PC-3 (cell line): ENCODE results near the gene ANK2. TPM values are rescaled to one million over a fixed set of nuclear protein-coding genes. Genes with fewer than 3 reads are reported as not detected.
"Not testable (repeated sequence)": the region's sequence is repeated elsewhere in the genome, so short reads cannot be mapped to it uniquely, and the experiment has no call there.

Experiments
- ATAC-seq: fragments of 200-7000 bp; cut with Tn5 transposase; 2 replicates; pipeline ENCODE4 v1.9.1; 2020; ENCODE audit warnings: mild to moderate bottlenecking, moderate library complexity
- BruUV-seq: library from RNA; stranded (reverse); fragments of 400-500 nt; replicated peaks from 2 replicates; lab custom pipeline; 2021; lab: Mats Ljungman, UMichigan
- CTCF ChIA-PET: fragments of 300-600 bp; sonication (Branson Sonifier 250); formaldehyde crosslinking; loops from one replicate; lab custom pipeline; 2022; ENCODE audit warnings: antibody characterized with exemption; lab: Charles Lee
- POLR2A ChIA-PET: fragments of 300-600 bp; sonication (Branson Sonifier 250); formaldehyde crosslinking; loops from one replicate; lab custom pipeline; 2022; ENCODE audit warnings: antibody characterized with exemption; ENCODE audit not compliant: unreplicated experiment; lab: Charles Lee
- DNase-seq: peaks from one replicate; pipeline ENCODE4 v3.0.0-alpha.2; 2015
- H2AFZ ChIP-seq: fragments of 300-600 bp; sonication (generic); 2 replicates; pipeline ENCODE4 v1.6.0; 2016; ENCODE audit warnings: antibody characterized with exemption, low read length
- H3F3A ChIP-seq: fragments of 300-600 bp; sonication (generic); one replicate; pipeline ENCODE4 v1.6.0; 2017; ENCODE audit warnings: antibody characterized with exemption, low read length, control low read depth, mild to moderate bottlenecking; ENCODE audit not compliant: unreplicated experiment
- H3K27ac ChIP-seq: fragments of 300-600 bp; sonication (generic); 2 replicates; pipeline ENCODE4 v1.5.1; 2016; ENCODE audit warnings: mild to moderate bottlenecking, low read length
- H3K27me3 ChIP-seq: fragments of 300-600 bp; sonication (generic); 2 replicates; pipeline ENCODE4 v1.6.1; 2016; ENCODE audit warnings: low read length, mixed read lengths
- H3K36me3 ChIP-seq: fragments of 300-600 bp; sonication (generic); 2 replicates; pipeline ENCODE4 v1.6.1; 2016; ENCODE audit warnings: low read depth, mixed run types, low read length, mixed read lengths
- H3K4me1 ChIP-seq: fragments of 300-600 bp; sonication (generic); 2 replicates; pipeline ENCODE4 v1.5.1; 2016; ENCODE audit warnings: low read length; ENCODE audit not compliant: insufficient read depth
- H3K4me2 ChIP-seq: fragments of 300-600 bp; sonication (generic); 2 replicates; pipeline ENCODE4 v1.6.0; 2016; ENCODE audit warnings: low read length
- H3K4me3 ChIP-seq: fragments of 300-600 bp; sonication (generic); 2 replicates; pipeline ENCODE4 v1.5.1; 2016; ENCODE audit warnings: mild to moderate bottlenecking, low read length, mixed read lengths
- H3K79me2 ChIP-seq: fragments of 300-600 bp; sonication (generic); 2 replicates; pipeline ENCODE4 v1.6.1; 2017; ENCODE audit warnings: low read length, mixed read lengths
- H3K9ac ChIP-seq: fragments of 300-600 bp; sonication (generic); 2 replicates; pipeline ENCODE4 v1.6.0; 2016; ENCODE audit warnings: mild to moderate bottlenecking, low read length
- H3K9me2 ChIP-seq: fragments of 300-600 bp; sonication (generic); replicated peaks from 2 replicates; pipeline ENCODE4 v1.6.1; 2016; ENCODE audit warnings: mixed run types, low read length, mixed read lengths
- H3K9me3 ChIP-seq: fragments of 300-600 bp; sonication (generic); 2 replicates; pipeline ENCODE4 v1.6.1; 2016; ENCODE audit warnings: low read length, mixed read lengths
- H4K20me1 ChIP-seq: fragments of 300-600 bp; sonication (generic); 2 replicates; pipeline ENCODE4 v1.6.1; 2016; ENCODE audit warnings: low read length, mixed read lengths
- CTCF ChIP-seq: fragments of 300-600 bp; sonication (generic); conservative IDR thresholded peaks from 2 replicates; pipeline ENCODE4 v1.5.1; 2017; ENCODE audit warnings: antibody characterized with exemption, low read depth, mild to moderate bottlenecking, low read length
- EZH2 ChIP-seq: fragments of 300-600 bp; sonication (generic); IDR thresholded peaks from one replicate; pipeline ENCODE4 v1.6.1; 2017; ENCODE audit warnings: antibody characterized with exemption, mild to moderate bottlenecking, low read length; ENCODE audit not compliant: unreplicated experiment
- EZH2phosphoT487 ChIP-seq: fragments of 300-600 bp; sonication (generic); IDR thresholded peaks from 2 replicates; pipeline ENCODE4 v1.6.1; 2018; ENCODE audit warnings: mild to moderate bottlenecking, antibody characterized with exemption, low read length, borderline replicate concordance
- intact Hi-C: fragments of 100-400 bp; cut with micrococcal nuclease; formaldehyde crosslinking; loops from 2 replicates; pipeline ENCODE4 v1.9.0; 2023
- total RNA-seq: library from RNA; depleted of rRNA; stranded (reverse); fragments of >200 nt; gene quantifications from 2 replicates; pipeline ENCODE4 v1.2.3, GENCODE V29; 2014

The ANK2 gene
- total RNA-seq, 1 experiment from 2014 or later = 1.8 TPM

GRCh38 chr4:113236916-113237315, 187.5 kb downstream of the ANK2 start:
- H3F3A ChIP-seq = no peaks in the 10 kb centered on the region
- CTCF ChIA-PET = no interaction called here
- H3K9ac ChIP-seq = no peak overlapping the region
- no peak overlapping the region for H3K4me3 ChIP-seq
- no peaks in the 10 kb centered on the region for H3K27me3 ChIP-seq
- TF ChIP-seq EZH2phosphoT487 (no peak), EZH2 (no peak), CTCF (no peak)
- no peaks in the 10 kb centered on the region for H3K9me2 ChIP-seq
- no peaks in the 10 kb centered on the region for H3K9me3 ChIP-seq
- BruUV-seq = no TSS peak
- H3K4me1 ChIP-seq = no peaks in the 10 kb centered on the region
- no peaks in the 10 kb centered on the region for H3K79me2 ChIP-seq
- no peaks in the 10 kb centered on the region for H3K36me3 ChIP-seq
- DNase-seq (no peak), ATAC-seq (no peak)
- intact Hi-C loops = no loop called here
- POLR2A ChIA-PET = no interaction called here
- no peak overlapping the region for H2AFZ ChIP-seq
- no peak overlapping the region for H3K27ac ChIP-seq
- H3K4me2 ChIP-seq = no peak overlapping the region
- no peaks in the 10 kb centered on the region for H4K20me1 ChIP-seq

- Histone ChIP-seq H3K4me1 (no peaks in the 10 kb centered on the region), H3K9me3 (no peaks in the 10 kb centered on the region), H3K9ac (no peak overlapping the region), H3K79me2 (no peaks in the 10 kb centered on the region), H3K27me3 (no peaks in the 10 kb centered on the region), H3K9me2 (no peaks in the 10 kb centered on the region), H3F3A (no peaks in the 10 kb centered on the region), H3K36me3 (no peaks in the 10 kb centered on the region), H3K4me2 (no peak overlapping the region), H4K20me1 (no peaks in the 10 kb centered on the region), H2AFZ (no peak overlapping the region), H3K4me3 (no peak overlapping the region), H3K27ac (no peak overlapping the region)
- intact Hi-C loops = no loop called here
- POLR2A ChIA-PET = no interaction called here
- CTCF ChIA-PET = no interaction called here
- BruUV-seq = no TSS peak
- no peak for TF ChIP-seq EZH2phosphoT487
- TF ChIP-seq CTCF = no peak
- no peak for TF ChIP-seq EZH2
- DNase-seq (no peak), ATAC-seq (no peak)
Observed at GRCh38 chr4:113243312-113243711, 193.9 kb downstream of the ANK2 start.

DNA sequence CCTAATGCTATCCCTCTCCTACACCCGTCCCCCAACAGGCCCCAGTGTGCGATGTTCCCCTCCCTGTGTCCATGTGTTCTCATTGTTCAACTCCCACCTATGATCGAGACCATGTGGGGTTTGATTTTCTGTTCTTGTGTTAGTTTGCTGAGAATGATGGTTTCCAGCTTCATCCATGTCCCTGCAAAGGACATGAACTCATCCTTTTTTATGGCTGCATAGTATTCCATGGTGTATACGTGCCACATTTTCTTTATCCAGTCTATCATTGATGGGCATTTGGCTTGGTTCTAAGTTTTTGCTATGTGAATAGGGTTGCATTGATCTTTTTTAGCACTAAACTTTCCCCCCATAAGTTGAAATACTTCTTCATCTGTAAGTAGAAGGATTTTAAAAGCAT, 195.3 kb downstream of the ANK2 start:
- H3K27ac ChIP-seq, H2AFZ ChIP-seq, H3K27me3 ChIP-seq, H4K20me1 ChIP-seq, H3K4me3 ChIP-seq, POLR2A ChIA-PET, intact Hi-C loops, H3K9me2 ChIP-seq, H3K4me2 ChIP-seq, CTCF ChIA-PET, H3K4me1 ChIP-seq, H3F3A ChIP-seq, DNase-seq, ATAC-seq, H3K79me2 ChIP-seq, H3K36me3 ChIP-seq, H3K9ac ChIP-seq, BruUV-seq, H3K9me3 ChIP-seq: not testable (repeated sequence)
